GM19193 (cell line): ENCODE results near the gene XDH.

ENCODE experiments used
- POLR2A ChIP-seq: IDR thresholded peaks from 4 replicates; pipeline ENCODE4 v1.6.1; 2011; ENCODE audit not compliant: insufficient read depth, insufficient read length; ENCODE audit errors: extremely low read depth

Gene XDH

DNA sequence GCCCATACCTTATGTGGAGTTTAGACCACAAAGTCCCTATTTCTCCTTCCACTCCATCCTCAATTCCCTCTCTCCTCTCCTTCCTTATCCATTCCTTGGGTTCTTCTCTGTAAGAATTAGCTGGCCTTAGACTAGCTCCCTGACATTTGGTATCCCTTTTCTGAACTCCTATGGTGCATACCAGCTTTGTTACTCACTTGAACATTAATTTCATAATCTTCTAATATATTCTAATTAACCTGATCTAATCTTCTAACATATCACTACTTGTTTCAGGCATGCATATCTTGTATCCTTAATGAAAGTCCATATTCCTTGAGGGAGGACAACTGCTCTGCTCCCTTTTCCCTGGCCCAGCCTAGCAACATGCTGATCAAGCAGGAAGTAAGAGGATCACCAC is 114.2 kb downstream of the XDH start:
- no peak for TF ChIP-seq POLR2A

DNA sequence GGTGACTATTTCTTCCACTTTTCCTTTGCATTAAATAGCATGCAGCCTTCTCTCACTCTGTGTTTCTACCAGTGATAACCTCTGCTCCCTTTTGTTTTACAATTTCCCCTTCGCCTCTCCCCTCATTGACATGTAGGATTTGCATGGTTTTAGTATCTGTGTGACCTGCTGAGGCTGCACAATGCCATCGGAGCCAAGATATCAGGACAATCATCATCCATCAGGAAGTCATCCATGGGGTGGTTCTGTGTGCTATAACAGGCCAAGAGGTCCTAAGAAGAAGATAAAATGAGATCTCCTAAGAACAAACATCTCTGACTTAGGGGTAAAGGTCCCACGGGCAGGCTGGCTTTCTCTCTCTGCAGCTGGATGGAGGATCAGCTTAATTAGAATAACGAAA is 115.0 kb downstream of the XDH start:
- TF ChIP-seq POLR2A, result no peak

GRCh38 chr2:31297751-31298150 is 116.8 kb downstream of the XDH start:
- no peak for TF ChIP-seq POLR2A

DNA sequence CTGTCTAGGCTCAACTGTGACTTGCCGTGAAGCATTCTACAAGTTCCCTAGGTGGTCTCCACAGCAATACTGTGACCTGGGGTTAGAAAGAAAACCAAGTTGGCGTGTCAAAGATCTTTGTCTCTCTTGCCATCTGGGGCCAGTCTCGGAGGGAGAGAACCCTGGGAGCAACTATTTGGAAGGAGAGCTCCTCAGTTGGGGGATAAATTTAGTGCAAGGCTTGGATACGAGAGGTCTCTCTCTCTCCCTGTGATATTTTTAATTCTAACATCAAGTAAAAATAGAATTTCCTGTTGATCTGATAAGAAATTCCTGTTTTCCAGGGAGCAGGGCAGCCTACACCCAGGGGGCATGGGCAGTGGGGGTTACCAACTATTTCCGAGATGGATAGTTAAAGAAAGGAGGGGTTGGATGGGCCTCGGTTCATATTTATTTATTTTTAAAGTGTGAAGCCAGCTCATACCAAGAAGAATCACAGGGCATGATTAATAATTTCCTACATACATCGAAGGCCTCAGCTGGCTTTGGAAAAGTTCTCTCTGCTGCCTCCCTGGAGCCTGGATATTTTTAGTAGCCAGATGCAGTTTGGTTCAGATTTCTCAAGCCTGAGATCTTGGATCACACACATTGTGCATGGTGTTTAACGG is 117.8 kb downstream of the XDH start:
- TF ChIP-seq POLR2A, result no peak

DNA sequence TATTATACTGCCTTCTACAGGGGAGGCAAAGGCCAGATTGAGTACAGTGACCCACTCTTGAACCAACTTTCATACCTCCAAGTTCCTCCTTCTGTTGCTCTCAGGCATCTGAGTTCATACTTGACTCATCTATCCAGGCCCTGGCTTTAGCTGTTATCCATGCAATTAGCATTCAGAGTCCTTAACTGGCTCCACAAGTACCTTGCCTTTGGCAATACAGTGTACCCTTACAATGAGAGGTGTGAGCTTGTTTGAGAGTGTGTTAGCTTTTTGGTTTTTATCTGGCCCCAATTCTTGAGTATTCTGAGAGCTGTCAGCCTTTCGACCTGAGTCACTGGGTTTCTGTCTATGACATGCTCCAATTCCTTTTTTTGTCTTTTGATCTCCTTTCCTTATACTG is 120.3 kb downstream of the XDH start:
- no peak for TF ChIP-seq POLR2A

DNA sequence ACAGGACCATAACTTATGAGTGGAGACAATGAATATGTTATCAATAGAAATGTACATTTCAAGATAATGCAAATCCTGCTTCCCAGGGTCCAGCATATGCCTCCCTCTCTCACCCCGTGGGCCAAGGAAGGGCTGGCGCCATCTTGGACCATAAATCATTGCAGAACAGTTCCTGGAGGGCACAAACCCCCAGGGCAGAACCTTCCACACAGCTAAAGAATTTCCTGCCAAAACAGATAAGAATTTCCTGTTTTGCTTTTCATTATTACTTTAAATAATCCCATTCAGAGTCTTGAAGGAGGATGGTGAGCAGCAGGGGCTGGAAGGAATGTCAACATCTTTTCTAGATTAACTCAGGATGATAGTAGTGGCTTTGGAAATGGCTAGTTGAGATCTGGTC is 126.9 kb downstream of the XDH start:
- no peak for TF ChIP-seq POLR2A

- no peak for TF ChIP-seq POLR2A
Measured at GRCh38 chr2:31286961-31287550, 127.5 kb downstream of the XDH start.

- no peak for TF ChIP-seq POLR2A
Measured at GRCh38 chr2:31286230-31286629, 128.3 kb downstream of the XDH start.
